ENCODE measurements around the gene NOTCH4.

- TF ChIP-seq, protein P1, sequence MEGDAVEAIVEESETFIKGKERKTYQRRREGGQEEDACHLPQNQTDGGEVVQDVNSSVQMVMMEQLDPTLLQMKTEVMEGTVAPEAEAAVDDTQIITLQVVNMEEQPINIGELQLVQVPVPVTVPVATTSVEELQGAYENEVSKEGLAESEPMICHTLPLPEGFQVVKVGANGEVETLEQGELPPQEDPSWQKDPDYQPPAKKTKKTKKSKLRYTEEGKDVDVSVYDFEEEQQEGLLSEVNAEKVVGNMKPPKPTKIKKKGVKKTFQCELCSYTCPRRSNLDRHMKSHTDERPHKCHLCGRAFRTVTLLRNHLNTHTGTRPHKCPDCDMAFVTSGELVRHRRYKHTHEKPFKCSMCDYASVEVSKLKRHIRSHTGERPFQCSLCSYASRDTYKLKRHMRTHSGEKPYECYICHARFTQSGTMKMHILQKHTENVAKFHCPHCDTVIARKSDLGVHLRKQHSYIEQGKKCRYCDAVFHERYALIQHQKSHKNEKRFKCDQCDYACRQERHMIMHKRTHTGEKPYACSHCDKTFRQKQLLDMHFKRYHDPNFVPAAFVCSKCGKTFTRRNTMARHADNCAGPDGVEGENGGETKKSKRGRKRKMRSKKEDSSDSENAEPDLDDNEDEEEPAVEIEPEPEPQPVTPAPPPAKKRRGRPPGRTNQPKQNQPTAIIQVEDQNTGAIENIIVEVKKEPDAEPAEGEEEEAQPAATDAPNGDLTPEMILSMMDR (IDR thresholded peaks at IDR 0.05; ENCODE audit: extremely low read depth in 1 of 2, insufficient read depth in 1 of 2, low read depth in 1 of 2, low read length in 2 of 2) = peak in 1 of 2 donors; percentile 16
- TF ChIP-seq POLR2A (IDR thresholded peaks at IDR 0.05; ENCODE audit: low read depth, low read length) = peak; percentile 61
- no peak for TF ChIP-seq FOS (IDR thresholded peaks at IDR 0.05; ENCODE audit: borderline replicate concordance, insufficient read depth, low read length)
- no peak for TF ChIP-seq MYC (IDR thresholded peaks at IDR 0.05; ENCODE audit: low read depth, low read length)
- TF ChIP-seq EZH2 (IDR thresholded peaks at IDR 0.05; ENCODE audit: borderline replicate concordance, low read depth, low read length, severe bottlenecking) = no peak
Observed at GRCh38 chr6:32153564-32154513, 70.0 kb downstream of the NOTCH4 start, which contains the start of gene PPT2.

Data from endothelial cell of umbilical vein (primary cell).